Upper lobe of left lung (tissue), 6 donors: ENCODE results near the gene CIT. TPM values are rescaled to one million over a fixed set of nuclear protein-coding genes. Genes with fewer than 3 reads are reported as not detected.
A peak's percentile ranks its signal among the peaks of the same experiment; 100 is the strongest.

ENCODE experiments used
- ATAC-seq, 2 donors: fragments of 200-7000 bp; cut with Tn5 transposase; one replicate each; pipeline ENCODE4 v1.9.1; 2022; ENCODE audit warnings: mild to moderate bottlenecking in 2 of 2, moderate library complexity in 2 of 2; ENCODE audit not compliant: low FRiP score in 2 of 2
- DNase-seq, 2 donors: peaks; one replicate each; pipeline ENCODE4 v3.0.0-alpha.2; 2019 to 2020
- H3K27ac ChIP-seq, 4 donors: fragments of 200-600 bp; sonication (generic); one replicate each; pipeline ENCODE4 v1.5.1; 2016 to 2019
- H3K27me3 ChIP-seq, 4 donors: fragments of 200-600 bp; sonication (generic); one replicate each; pipeline ENCODE4 v1.5.1; 2017 to 2019
- H3K36me3 ChIP-seq, 4 donors: fragments of 200-600 bp; sonication (generic); one replicate each; pipeline ENCODE4 v1.5.1; 2016 to 2019
- H3K4me1 ChIP-seq, 4 donors: fragments of 200-600 bp; sonication (generic); one replicate each; pipeline ENCODE4 v1.5.1; 2018 to 2019
- H3K4me3 ChIP-seq, 4 donors: fragments of 200-600 bp; sonication (generic); one replicate each; pipeline ENCODE4 v1.5.1; 2017 to 2019; ENCODE audit warnings: mild to moderate bottlenecking in 2 of 4, moderate library complexity in 1 of 4
- H3K9me3 ChIP-seq, 4 donors: fragments of 200-600 bp; sonication (generic); one replicate each; pipeline ENCODE4 v1.5.1; 2018 to 2019
- CTCF ChIP-seq, 6 experiments: fragments of 450-650 bp in 4 of 6; fragments of 200-600 bp in 2 of 6; sonication (generic) in 2 of 6; IDR thresholded peaks; one replicate each; pipeline ENCODE4 v1.5.1; 2016 to 2019; ENCODE audit warnings: antibody characterized with exemption in 6 of 6
- EP300 ChIP-seq, 4 donors: sonication (generic); formaldehyde crosslinking; IDR thresholded peaks; one replicate each; pipeline ENCODE4 v1.5.1; 2017; ENCODE audit warnings: antibody characterized with exemption in 4 of 4, control low read depth in 2 of 4
- POLR2A ChIP-seq, 4 donors: fragments of 450-650 bp; IDR thresholded peaks; one replicate each; pipeline ENCODE4 v1.5.1; 2016 to 2017; ENCODE audit warnings: antibody characterized with exemption in 4 of 4, mild to moderate bottlenecking in 2 of 4
- POLR2AphosphoS5 ChIP-seq, 2 donors: sonication (generic); formaldehyde crosslinking; IDR thresholded peaks; one replicate each; pipeline ENCODE4 v1.5.1; 2017; ENCODE audit warnings: antibody characterized with exemption in 2 of 2
- WGBS, 2 donors: methylation state at CpG; one replicate each; pipeline ENCODE4 v1.1.5; 2017 to 2018; 5-methylcytosine and 5-hydroxymethylcytosine counted together
- total RNA-seq, 6 donors: library from RNA; depleted of rRNA in 4 of 6; stranded (reverse); fragments of >200 nt in 4 of 6; gene quantifications; one replicate each; pipeline versions ENCODE4 v1.1.0 to v1.2.1, GENCODE V29; 2016 to 2021
- donor health status: DM: no; HTN: no; CAD: no; lungs with moderate emphysema.
- donor health status: DM: no; HTN: yes; CAD: no; lungs with severe emphysema.

CIT gene
- total RNA-seq, 6 donors from 2014 or later, result 7.8 to 185 (median 73.6) TPM

GRCh38 chr12:119669744-119670472 is 207.2 kb downstream of the CIT start:
- peak in 1 of 2 donors; percentile 77 for ATAC-seq
- Histone ChIP-seq H3K27ac (peak overlapping the region; percentile 73 to 99 (median 92)), H3K9me3 (no peaks in the 10 kb centered on the region), H3K36me3 (peaks cover 13 to 41% (median 23%) of the 10 kb centered on the region in 4 donors), H3K27me3 (no peaks in the 10 kb centered on the region), H3K4me3 (peak overlapping the region in 1 of 4 donors; percentile 61), H3K4me1 (peaks cover 62 to 76% (median 69%) of the 10 kb centered on the region in 4 donors)
- 61 to 66% methylated on average over 11 of the region's 11 CpGs for WGBS, 2 donors
- TF ChIP-seq CTCF (IDR thresholded peaks at IDR 0.05) (no peak), POLR2A (IDR thresholded peaks at IDR 0.05) (peak in 1 of 4 donors; percentile 50), POLR2AphosphoS5 (IDR thresholded peaks at IDR 0.05) (peak in 1 of 2 donors; percentile 26), EP300 (IDR thresholded peaks at IDR 0.05) (peak in 2 of 4 donors; percentile 40 to 54)
- peak; percentile 83 to 87 for DNase-seq

GRCh38 chr12:119668324-119668841 is 208.7 kb downstream of the CIT start:
- TF ChIP-seq CTCF (IDR thresholded peaks at IDR 0.05) (no peak), EP300 (IDR thresholded peaks at IDR 0.05) (no peak), POLR2A (IDR thresholded peaks at IDR 0.05) (no peak), POLR2AphosphoS5 (IDR thresholded peaks at IDR 0.05) (no peak)
- peak in 1 of 2 donors; percentile 0 for ATAC-seq
- DNase-seq, result no peak

GRCh38 chr12:119667577-119668323 is 209.4 kb downstream of the CIT start, which contains the start of gene PRKAB1:
PRKAB1 (plus strand) TSS chr12:119668133; CDS start chr12:119668245, 112 bp downstream.
- no peaks in the 10 kb centered on the region for H3K9me3 ChIP-seq
- H3K27ac ChIP-seq, result peak within 1 kb of the TSS; percentile 91 to 99 (median 96)
- peak; percentile 95 to 99 for ATAC-seq
- DNase-seq, result peak; percentile 98 to 99
- H3K27me3 ChIP-seq, result no peaks in the 10 kb centered on the region
- TF ChIP-seq POLR2A (IDR thresholded peaks at IDR 0.05), result peak; percentile 55 to 96 (median 80)
- peak in 2 of 4 donors; percentile 19 to 72 for TF ChIP-seq EP300 (IDR thresholded peaks at IDR 0.05)
- peak; percentile 93 to 97 for TF ChIP-seq POLR2AphosphoS5 (IDR thresholded peaks at IDR 0.05)
- TF ChIP-seq CTCF (IDR thresholded peaks at IDR 0.05), result peak; percentile 88 to 95 (median 92)
- peaks cover 3 to 19% (median 5%) of the 10 kb centered on the region in 4 donors for H3K36me3 ChIP-seq
- H3K4me3 ChIP-seq, result peak within 1 kb of the TSS; percentile 61 to 85 (median 71)
- 0 to 3% methylated on average over 3 to 56 of the region's 69 CpGs for WGBS, 2 donors
- peaks cover 43 to 54% (median 48%) of the 10 kb centered on the region in 4 donors for H3K4me1 ChIP-seq

More at GRCh38 chr12:119668324-119668841, 208.7 kb downstream of the CIT start:
- Histone ChIP-seq H3K4me1 (peaks cover 50 to 61% (median 54%) of the 10 kb centered on the region in 4 donors), H3K27ac (peak overlapping the region; percentile 91 to 99 (median 96)), H3K27me3 (no peaks in the 10 kb centered on the region), H3K4me3 (peak overlapping the region; percentile 61 to 85 (median 71)), H3K9me3 (no peaks in the 10 kb centered on the region), H3K36me3 (peaks cover 6 to 26% (median 10%) of the 10 kb centered on the region in 4 donors)
- 5 to 8% methylated on average over 13 to 14 of the region's 14 CpGs for WGBS, 2 donors

GRCh38 chr12:119666900-119667576 is 210.1 kb downstream of the CIT start:
- peaks cover 0 to 12% (median under 1%) of the 10 kb centered on the region in 4 donors for H3K36me3 ChIP-seq
- H3K4me3 ChIP-seq, result peak overlapping the region; percentile 16 to 85 (median 65)
- DNase-seq, result no peak
- ATAC-seq, result no peak
- peaks cover 40 to 51% (median 42%) of the 10 kb centered on the region in 4 donors for H3K4me1 ChIP-seq
- H3K27me3 ChIP-seq, result no peaks in the 10 kb centered on the region
- WGBS, 2 donors, result 6 to 10% methylated on average over 9 of the region's 9 CpGs
- no peaks in the 10 kb centered on the region for H3K9me3 ChIP-seq
- TF ChIP-seq POLR2AphosphoS5 (IDR thresholded peaks at IDR 0.05), result no peak
- no peak for TF ChIP-seq EP300 (IDR thresholded peaks at IDR 0.05)
- no peak for TF ChIP-seq POLR2A (IDR thresholded peaks at IDR 0.05)
- TF ChIP-seq CTCF (IDR thresholded peaks at IDR 0.05), result no peak
- peak overlapping the region; percentile 91 to 99 (median 96) for H3K27ac ChIP-seq
